GM12878 (cell line): ENCODE results near the gene SLC9B1. TPM values are rescaled to one million over a fixed set of nuclear protein-coding genes. Genes with fewer than 3 reads are reported as not detected.

Experiments used
- ATF2 ChIP-seq: IDR thresholded peaks from 2 replicates; pipeline ENCODE4 v1.6.1; 2012; ENCODE audit warnings: low read length, inconsistent platforms
- BMI1 ChIP-seq: fragments of 450-650 bp; IDR thresholded peaks from 2 replicates; pipeline ENCODE4 v1.6.1; 2016; ENCODE audit warnings: mild to moderate bottlenecking, moderate library complexity, borderline replicate concordance
- CREB1 ChIP-seq: IDR thresholded peaks from 2 replicates; pipeline ENCODE4 v1.6.1; 2012; ENCODE audit warnings: low read depth, mild to moderate bottlenecking, inconsistent platforms
- E4F1 ChIP-seq: fragments of 450-650 bp; IDR thresholded peaks from 2 replicates; pipeline ENCODE4 v1.6.1; 2018; ENCODE audit warnings: borderline replicate concordance, mild to moderate bottlenecking; ENCODE audit not compliant: partially characterized antibody
- MYC ChIP-seq: IDR thresholded peaks from 2 replicates; pipeline ENCODE4 v1.6.1; 2011; ENCODE audit warnings: mild to moderate bottlenecking, low read length, moderate library complexity, inconsistent platforms; ENCODE audit not compliant: insufficient read depth, insufficient replicate concordance, insufficient read length, severe bottlenecking
- NR2F1 ChIP-seq: fragments of 450-650 bp; conservative IDR thresholded peaks from 2 replicates; pipeline ENCODE4 v1.6.1; 2017; ENCODE audit warnings: mild to moderate bottlenecking
- SRF ChIP-seq, 2 experiments: IDR thresholded peaks; 2 replicates each; pipeline ENCODE4 v1.6.1; 2011; ENCODE audit warnings: low read depth in 2 of 2, low read length in 2 of 2, mild to moderate bottlenecking in 1 of 2, moderate library complexity in 1 of 2
- ZNF207 ChIP-seq: fragments of 450-650 bp; IDR thresholded peaks from 2 replicates; pipeline ENCODE4 v1.6.1; 2014; ENCODE audit warnings: antibody characterized with exemption, mild to moderate bottlenecking, borderline replicate concordance
- polyA plus RNA-seq, 11 experiments: library from polyadenylated mRNA; depleted of rRNA in 4 of 11; unstranded in 6 of 11; stranded (reverse) in 5 of 11; fragments of >200 nt; fragmentation: Nextera tagmentation in 4 of 11; fragmentation: Illumina TruSeq in 1 of 11; extraction: Ambion mirVana in 4 of 11; extraction: Trizol in 1 of 11; gene quantifications; 1 replicate in 1 of 11; 2 replicates in 10 of 11; pipeline versions ENCODE4 v1.2.1 to v1.2.3, GENCODE V29; 2011 to 2016; ENCODE audit warnings: inconsistent platforms in 2 of 11, missing spikeins in 2 of 11, low read depth in 1 of 11
- total RNA-seq, 4 experiments: library from RNA; depleted of rRNA in 3 of 4; stranded (reverse); fragments of >200 nt in 3 of 4; fragmentation: Illumina TruSeq in 1 of 4; extraction: Trizol in 1 of 4; gene quantifications; 2 replicates each; pipeline versions ENCODE4 v1.2.1 to v1.2.3, GENCODE V29; 2013 to 2021

The SLC9B1 gene
- total and polyA plus RNA-seq, 10 of the 15 experiments (the other 5 are each of a cell fraction or from before 2014, with no cell fraction given), result 1.0 to 3.5 (median 1.8) TPM

GRCh38 chr4:103067841-103068547, 48.5 kb upstream of the SLC9B1 start (continued):
- TF ChIP-seq E4F1 (no peak), BMI1 (no peak), NR2F1 (no peak), ATF2 (no peak), MYC (no peak), ZNF207 (no peak), SRF (IDR thresholded peaks at IDR 0.05; ENCODE audit: low read depth in 2 of 2, low read length in 2 of 2) (no peak), CREB1 (no peak)
